GM12878 (cell line): Measurements from ENCODE around the gene C17orf107. TPM values are rescaled to one million over a fixed set of nuclear protein-coding genes. Genes with fewer than 3 reads are reported as not detected.

Source experiments
- ATAC-seq: fragments of 200-7000 bp; cut with Tn5 transposase; 3 replicates; pipeline ENCODE4 v1.9.1; 2020; ENCODE audit warnings: mild to moderate bottlenecking, moderate library complexity
- BruUV-seq: library from RNA; stranded (reverse); fragments of 400-500 nt; replicated peaks from 2 replicates; lab custom pipeline; 2021; lab: Mats Ljungman, UMichigan
- CTCF ChIA-PET: fragments of 300-600 bp; sonication (Branson Sonifier 250); formaldehyde crosslinking; extraction: SDS; loops from one replicate; lab custom pipeline; 2021; ENCODE audit warnings: inconsistent platforms; lab: Yijun Ruan, JAX
- POLR2A ChIA-PET: fragments of 350-600 bp; formaldehyde crosslinking; extraction: SDS; loops from one replicate; lab custom pipeline; 2021; ENCODE audit warnings: inconsistent platforms; lab: Charles Lee
- RAD21 ChIA-PET: fragments of 300-600 bp; sonication (Branson Sonifier 250); formaldehyde crosslinking; loops from one replicate; lab custom pipeline; 2023; ENCODE audit warnings: antibody characterized with exemption; ENCODE audit not compliant: unreplicated experiment; lab: Charles Lee
- SMC1A ChIA-PET: fragments of 300-600 bp; sonication (Branson Sonifier 250); formaldehyde crosslinking; loops from one replicate; lab custom pipeline; 2023; ENCODE audit not compliant: unreplicated experiment, uncharacterized antibody; lab: Charles Lee
- DNase-seq: peaks from one replicate; pipeline ENCODE4 v3.0.0-alpha.2; 2011; ENCODE audit warnings: low read depth, low spot score
- FAIRE-seq: peaks from 3 replicates; lab custom pipeline; 2011; peaks lifted over from hg19 to GRCh38; lab: Jason Lieb, UNC
- H2AFZ ChIP-seq: 2 replicates; pipeline ENCODE4 v1.6.0; 2011; ENCODE audit warnings: low read depth, low read length, control low read depth; ENCODE audit not compliant: control insufficient read depth
- H3K27ac ChIP-seq: 2 replicates; pipeline ENCODE4 v1.5.1; 2011; ENCODE audit warnings: control low read depth; ENCODE audit not compliant: control insufficient read depth, insufficient read depth
- H3K27me3 ChIP-seq, 2 experiments: replicated peaks in 1 of 2; 2 replicates each; pipeline versions ENCODE4 v1.6.0 to v1.6.1; 2011; ENCODE audit warnings: low read length in 1 of 2; ENCODE audit not compliant: control insufficient read depth in 2 of 2, insufficient read depth in 2 of 2
- H3K36me3 ChIP-seq, 2 experiments: 2 replicates each; pipeline ENCODE4 v1.5.1; 2011; ENCODE audit warnings: low read length in 1 of 2; ENCODE audit not compliant: control insufficient read depth in 2 of 2, insufficient read depth in 2 of 2
- H3K4me1 ChIP-seq: 2 replicates; pipeline ENCODE4 v1.6.1; 2011; ENCODE audit warnings: mild to moderate bottlenecking, low read length, moderate library complexity, mixed read lengths; ENCODE audit not compliant: control insufficient read depth, insufficient read depth
- H3K4me2 ChIP-seq: 2 replicates; pipeline ENCODE4 v1.6.0; 2011; ENCODE audit warnings: control low read depth; ENCODE audit not compliant: control insufficient read depth, insufficient read depth
- H3K4me3 ChIP-seq: fragments of 200-600 bp; sonication (generic); 2 replicates; pipeline ENCODE4 v1.5.1; 2016
- H3K79me2 ChIP-seq: 2 replicates; pipeline ENCODE4 v1.6.0; 2011; ENCODE audit warnings: low read length; ENCODE audit not compliant: control insufficient read depth, insufficient read depth
- H3K9ac ChIP-seq: 2 replicates; pipeline ENCODE4 v1.8.0; 2011; ENCODE audit warnings: low read length, control low read depth, mixed read lengths; ENCODE audit not compliant: control insufficient read depth, insufficient read depth
- H3K9me3 ChIP-seq: replicated peaks from 3 replicates; pipeline ENCODE4 v1.5.1; 2011; ENCODE audit warnings: mild to moderate bottlenecking, low read length; ENCODE audit not compliant: control insufficient read depth, insufficient read depth
- H4K20me1 ChIP-seq: 2 replicates; pipeline ENCODE4 v1.6.0; 2011; ENCODE audit not compliant: control insufficient read depth, insufficient read depth
- CEBPB ChIP-seq, 2 experiments: fragments of 150-350 bp in 1 of 2; IDR thresholded peaks; 2 replicates each; pipeline ENCODE4 v1.6.1; 2012 to 2014; ENCODE audit warnings: low read depth in 2 of 2, low read length in 2 of 2, borderline replicate concordance in 1 of 2, inconsistent platforms in 1 of 2
- CREM ChIP-seq: IDR thresholded peaks from 2 replicates; pipeline ENCODE4 v1.6.1; 2014; ENCODE audit warnings: antibody characterized with exemption, low read depth
- EZH2 ChIP-seq: IDR thresholded peaks from 2 replicates; pipeline ENCODE4 v1.6.1; 2012; ENCODE audit warnings: low read depth, mild to moderate bottlenecking, control low read depth, inconsistent platforms, low read length, borderline replicate concordance; ENCODE audit not compliant: control insufficient read depth
- FOXM1 ChIP-seq: IDR thresholded peaks from 2 replicates; pipeline ENCODE4 v1.6.1; 2012; ENCODE audit warnings: low read depth, mild to moderate bottlenecking, inconsistent platforms, low read length, moderate library complexity
- HDAC6 ChIP-seq: fragments of 200-600 bp; sonication (generic); IDR thresholded peaks from one replicate; pipeline ENCODE4 v1.8.0; 2017; ENCODE audit warnings: antibody characterized with exemption; ENCODE audit not compliant: unreplicated experiment
- MTA3 ChIP-seq: IDR thresholded peaks from 2 replicates; pipeline ENCODE4 v1.6.1; 2012; ENCODE audit warnings: low read length, inconsistent platforms, borderline replicate concordance
- NFXL1 ChIP-seq: fragments of 450-650 bp; IDR thresholded peaks from 2 replicates; pipeline ENCODE4 v1.6.1; 2017; ENCODE audit warnings: antibody characterized with exemption, mild to moderate bottlenecking, borderline replicate concordance
- PAX5 ChIP-seq: IDR thresholded peaks from 2 replicates; pipeline ENCODE4 v1.6.1; 2011; ENCODE audit warnings: low read depth, low read length, borderline replicate concordance
- PAX8 ChIP-seq: fragments of 450-650 bp; IDR thresholded peaks from 2 replicates; pipeline ENCODE4 v1.6.1; 2017; ENCODE audit warnings: mild to moderate bottlenecking, moderate library complexity
- PBX3 ChIP-seq: IDR thresholded peaks from 2 replicates; pipeline ENCODE4 v1.6.1; 2011; ENCODE audit warnings: mild to moderate bottlenecking, low read depth, low read length, moderate library complexity; ENCODE audit not compliant: insufficient replicate concordance
- POU2F2 ChIP-seq: IDR thresholded peaks from 3 replicates; pipeline ENCODE4 v1.6.1; 2011; ENCODE audit warnings: low read depth, mild to moderate bottlenecking, low read length, borderline replicate concordance
- SIX5 ChIP-seq: IDR thresholded peaks from 2 replicates; pipeline ENCODE4 v1.6.1; 2011; ENCODE audit warnings: mild to moderate bottlenecking, low read depth, low read length, moderate library complexity; ENCODE audit not compliant: severe bottlenecking
- STAT3 ChIP-seq: IDR thresholded peaks from 2 replicates; pipeline ENCODE4 v1.6.1; 2011; ENCODE audit warnings: low read depth, low read length, improper control_type of control experiment
- WGBS: methylation state at CpG from one replicate; pipeline ENCODE4 v1.1.6; 2016; ENCODE audit warnings: low lambda C conversion rate; ENCODE audit not compliant: insufficient replicate concordance, insufficient coverage; ENCODE audit errors: missing lambda C conversion rate; 5-methylcytosine and 5-hydroxymethylcytosine counted together
- in situ Hi-C: fragments of 300-500 bp; cut with MboI; formaldehyde crosslinking; loops from 9 replicates; pipeline ENCODE4 v1.14.3; 2018; ENCODE audit warnings: mixed read lengths
- intact Hi-C: fragments of 100-400 bp; cut with micrococcal nuclease; formaldehyde crosslinking; loops from one replicate; pipeline ENCODE4 v1.14.2; 2022; ENCODE audit not compliant: unreplicated experiment
- polyA plus RNA-seq, 11 experiments: library from polyadenylated mRNA; depleted of rRNA in 4 of 11; unstranded in 6 of 11; stranded (reverse) in 5 of 11; fragments of >200 nt; fragmentation: Nextera tagmentation in 4 of 11; fragmentation: Illumina TruSeq in 1 of 11; extraction: Ambion mirVana in 4 of 11; extraction: Trizol in 1 of 11; gene quantifications; 1 replicate in 1 of 11; 2 replicates in 10 of 11; pipeline versions ENCODE4 v1.2.1 to v1.2.3, GENCODE V29; 2011 to 2016; ENCODE audit warnings: inconsistent platforms in 2 of 11, missing spikeins in 2 of 11, low read depth in 1 of 11
- total RNA-seq, 4 experiments: library from RNA; depleted of rRNA in 3 of 4; stranded (reverse); fragments of >200 nt in 3 of 4; fragmentation: Illumina TruSeq in 1 of 4; extraction: Trizol in 1 of 4; gene quantifications; 2 replicates each; pipeline versions ENCODE4 v1.2.1 to v1.2.3, GENCODE V29; 2013 to 2021
- TF ChIP-seq, protein P1 (sequence below): fragments of 450-650 bp; IDR thresholded peaks from 2 replicates; pipeline ENCODE4 v1.6.1; 2017; ENCODE audit warnings: mild to moderate bottlenecking, low read depth, inconsistent platforms; ENCODE audit not compliant: poor library complexity, severe bottlenecking

The C17orf107 gene
- total and polyA plus RNA-seq, 10 of the 15 experiments (the other 5 are each of a cell fraction or from before 2014, with no cell fraction given), result 0.05 to 0.46 (median 0.11) TPM; not detected in 3

GRCh38 chr17:4892499-4893221, 6.7 kb upstream of the C17orf107 start:
- 92% methylated on average over 23 of the region's 23 CpGs for WGBS
- SMC1A ChIA-PET, result no interaction called here
- Histone ChIP-seq H3K36me3 (peaks cover 6 to 27% of the 10 kb centered on the region in 2 experiments; a peak in 3 of 4 replicates), H2AFZ (no peak overlapping the region), H3K9me3 (no peaks in the 10 kb centered on the region), H3K27me3 (no peaks in the 10 kb centered on the region), H4K20me1 (peaks cover 2% of the 10 kb centered on the region; the same call in 1 of the 2 replicates), H3K9ac (no peak overlapping the region), H3K4me3 (no peak overlapping the region), H3K79me2 (no peaks in the 10 kb centered on the region), H3K4me1 (no peaks in the 10 kb centered on the region), H3K27ac (no peak overlapping the region), H3K4me2 (no peak overlapping the region)
- RAD21 ChIA-PET, result interaction anchor here (0.6 kb wide), 1 partner anchor 343 kb away, joined by 3 read pairs; no protein-coding TSS in a partner anchor
- in situ Hi-C loops (no loop called here), intact Hi-C loops (no loop called here)
- ATAC-seq (no peak), FAIRE-seq (no peak), DNase-seq (no peak)
- TF ChIP-seq PAX5, result peak; percentile 93
- no peak for TF ChIP-seq EZH2
- CTCF ChIA-PET, result no interaction called here
- no TSS peak for BruUV-seq
- POLR2A ChIA-PET, result no interaction called here

- FAIRE-seq (no peak), DNase-seq (no peak), ATAC-seq (no peak)
- BruUV-seq, result no TSS peak
- WGBS, result 85% methylated on average over 18 of the region's 18 CpGs
- intact Hi-C loops (no loop called here), in situ Hi-C loops (no loop called here)
- Histone ChIP-seq H4K20me1 (peaks cover 2% of the 10 kb centered on the region; the same call in 1 of the 2 replicates), H3K79me2 (no peaks in the 10 kb centered on the region), H3K4me2 (no peak overlapping the region), H3K36me3 (peaks cover 6 to 27% of the 10 kb centered on the region in 2 experiments; a peak in 3 of 4 replicates), H3K9me3 (no peaks in the 10 kb centered on the region), H2AFZ (no peak overlapping the region), H3K27me3 (no peaks in the 10 kb centered on the region), H3K4me3 (no peak overlapping the region), H3K9ac (no peak overlapping the region), H3K4me1 (no peaks in the 10 kb centered on the region), H3K27ac (no peak overlapping the region)
- CTCF ChIA-PET, result no interaction called here
- SMC1A ChIA-PET, result no interaction called here
- RAD21 ChIA-PET, result no interaction called here
- POLR2A ChIA-PET, result no interaction called here
- TF ChIP-seq SIX5 (no peak), HDAC6 (no peak), STAT3 (no peak), POU2F2 (no peak), MTA3 (no peak), PBX3 (no peak), FOXM1 (no peak), NFXL1 (no peak), CEBPB (IDR thresholded peaks at IDR 0.05; ENCODE audit: borderline replicate concordance in 1 of 2, low read depth in 2 of 2, low read length in 2 of 2) (no peak), CREM (no peak), PAX8 (no peak)
- TF ChIP-seq, protein P1, sequence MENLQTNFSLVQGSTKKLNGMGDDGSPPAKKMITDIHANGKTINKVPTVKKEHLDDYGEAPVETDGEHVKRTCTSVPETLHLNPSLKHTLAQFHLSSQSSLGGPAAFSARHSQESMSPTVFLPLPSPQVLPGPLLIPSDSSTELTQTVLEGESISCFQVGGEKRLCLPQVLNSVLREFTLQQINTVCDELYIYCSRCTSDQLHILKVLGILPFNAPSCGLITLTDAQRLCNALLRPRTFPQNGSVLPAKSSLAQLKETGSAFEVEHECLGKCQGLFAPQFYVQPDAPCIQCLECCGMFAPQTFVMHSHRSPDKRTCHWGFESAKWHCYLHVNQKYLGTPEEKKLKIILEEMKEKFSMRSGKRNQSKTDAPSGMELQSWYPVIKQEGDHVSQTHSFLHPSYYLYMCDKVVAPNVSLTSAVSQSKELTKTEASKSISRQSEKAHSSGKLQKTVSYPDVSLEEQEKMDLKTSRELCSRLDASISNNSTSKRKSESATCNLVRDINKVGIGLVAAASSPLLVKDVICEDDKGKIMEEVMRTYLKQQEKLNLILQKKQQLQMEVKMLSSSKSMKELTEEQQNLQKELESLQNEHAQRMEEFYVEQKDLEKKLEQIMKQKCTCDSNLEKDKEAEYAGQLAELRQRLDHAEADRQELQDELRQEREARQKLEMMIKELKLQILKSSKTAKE, result no peak
These were observed 6.1 kb upstream of the C17orf107 start for GRCh38 chr17:4893272-4893671.
